Measurements from ENCODE around the gene PRR18.

DNA sequence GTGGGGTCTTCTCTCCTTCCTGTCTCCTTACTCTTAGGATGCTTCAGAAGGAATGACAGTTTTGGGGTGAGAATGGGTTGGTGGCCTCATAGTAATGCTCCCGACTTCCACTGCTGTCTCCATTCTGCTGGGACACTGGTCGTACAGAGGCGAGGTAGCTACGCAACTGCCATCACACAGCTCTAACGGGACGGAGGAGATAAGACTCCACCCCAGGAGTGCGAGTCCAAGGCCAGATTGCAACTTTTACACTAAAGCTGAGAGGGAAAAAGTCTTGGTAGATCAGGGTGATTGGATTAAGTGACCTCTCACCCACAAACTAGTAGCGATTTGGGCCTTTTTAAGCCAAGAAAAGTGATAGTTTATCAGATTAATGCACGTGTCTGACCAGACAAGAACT lies 1.8 kb upstream of the PRR18 start:
- TF ChIP-seq TARDBP (IDR thresholded peaks at IDR 0.05): no peak
- TF ChIP-seq NFRKB (IDR thresholded peaks at IDR 0.05): no peak
- no peak for TF ChIP-seq LEF1 (IDR thresholded peaks at IDR 0.05; ENCODE audit: borderline replicate concordance)
- TF ChIP-seq BHLHE40 (IDR thresholded peaks at IDR 0.05; ENCODE audit: borderline replicate concordance): no peak
- TF ChIP-seq SP1 (IDR thresholded peaks at IDR 0.05): no peak
- no peak for TF ChIP-seq ZNF384 (IDR thresholded peaks at IDR 0.05)
- no peak for TF ChIP-seq FOXK2 (IDR thresholded peaks at IDR 0.05)
- TF ChIP-seq FOXM1 (IDR thresholded peaks at IDR 0.05; ENCODE audit: borderline replicate concordance): no peak
- no peak for TF ChIP-seq ELF4 (IDR thresholded peaks at IDR 0.05)
- TF ChIP-seq FOXA1 (IDR thresholded peaks at IDR 0.05): no peak
- TF ChIP-seq, protein P1, sequence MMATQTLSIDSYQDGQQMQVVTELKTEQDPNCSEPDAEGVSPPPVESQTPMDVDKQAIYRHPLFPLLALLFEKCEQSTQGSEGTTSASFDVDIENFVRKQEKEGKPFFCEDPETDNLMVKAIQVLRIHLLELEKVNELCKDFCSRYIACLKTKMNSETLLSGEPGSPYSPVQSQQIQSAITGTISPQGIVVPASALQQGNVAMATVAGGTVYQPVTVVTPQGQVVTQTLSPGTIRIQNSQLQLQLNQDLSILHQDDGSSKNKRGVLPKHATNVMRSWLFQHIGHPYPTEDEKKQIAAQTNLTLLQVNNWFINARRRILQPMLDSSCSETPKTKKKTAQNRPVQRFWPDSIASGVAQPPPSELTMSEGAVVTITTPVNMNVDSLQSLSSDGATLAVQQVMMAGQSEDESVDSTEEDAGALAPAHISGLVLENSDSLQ (IDR thresholded peaks at IDR 0.05): no peak
- no peak for TF ChIP-seq SUZ12 (IDR thresholded peaks at IDR 0.05)
- no peak for TF ChIP-seq ARNT (IDR thresholded peaks at IDR 0.05)
